ENCODE data around the gene NRTN.

GRCh38 chr19:5785423-5785822 lies 19.4 kb upstream of the NRTN start:
- TF ChIP-seq EP300 (IDR thresholded peaks at IDR 0.05; ENCODE audit: borderline replicate concordance) = no peak
- no peak for TF ChIP-seq RAD21 (IDR thresholded peaks at IDR 0.05; ENCODE audit: low read depth)
- TF ChIP-seq FOXM1 (IDR thresholded peaks at IDR 0.05; ENCODE audit: borderline replicate concordance, low read depth) = no peak
- no peak for TF ChIP-seq TEAD4 (IDR thresholded peaks at IDR 0.05)
- TF ChIP-seq YY1 (IDR thresholded peaks at IDR 0.05; ENCODE audit: low read depth) = no peak
- TF ChIP-seq MAX (IDR thresholded peaks at IDR 0.05) = no peak
- no peak for TF ChIP-seq CEBPB (IDR thresholded peaks at IDR 0.05)
- TF ChIP-seq EGR1 (IDR thresholded peaks at IDR 0.05) = no peak
- no peak for TF ChIP-seq REST (IDR thresholded peaks at IDR 0.05; ENCODE audit: low read depth)
- no peak for TF ChIP-seq CREB1 (IDR thresholded peaks at IDR 0.05; ENCODE audit: low read depth)
- no peak for TF ChIP-seq TCF12 (IDR thresholded peaks at IDR 0.05; ENCODE audit: low read depth)
- TF ChIP-seq ZBTB7A (IDR thresholded peaks at IDR 0.05; ENCODE audit: low read depth) = no peak

Measured in Ishikawa (cell line).